Measurements from ENCODE around the gene ARGLU1. TPM values are rescaled to one million over a fixed set of nuclear protein-coding genes. Genes with fewer than 3 reads are reported as not detected.

The ARGLU1 gene
- total RNA-seq, 1 donor from 2014 or later: 122 TPM

DNA sequence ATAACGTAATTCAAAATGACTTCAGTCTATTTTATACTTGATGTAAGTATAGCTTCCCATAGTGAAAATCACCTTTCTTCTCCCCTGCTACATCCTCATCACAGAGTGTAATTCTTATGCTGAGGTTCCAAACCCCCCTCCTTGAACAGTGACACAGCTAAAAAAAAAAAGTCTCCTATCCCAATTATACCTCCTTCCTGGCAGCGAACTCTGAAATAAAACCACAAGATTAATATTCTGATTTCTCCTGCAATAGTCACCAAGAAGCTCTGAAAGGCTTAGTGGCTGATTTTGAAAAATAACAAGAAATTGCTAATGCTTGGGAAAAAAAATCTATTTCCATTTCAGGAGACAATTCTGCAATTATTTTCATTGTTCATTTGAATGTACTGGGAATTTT lies 68.8 kb downstream of the ARGLU1 start:
- ATAC-seq: no peak
- intact Hi-C loops (cut with DNase I): no loop called here
- no peak overlapping the region for H3K27ac ChIP-seq
- TF ChIP-seq, protein P1, sequence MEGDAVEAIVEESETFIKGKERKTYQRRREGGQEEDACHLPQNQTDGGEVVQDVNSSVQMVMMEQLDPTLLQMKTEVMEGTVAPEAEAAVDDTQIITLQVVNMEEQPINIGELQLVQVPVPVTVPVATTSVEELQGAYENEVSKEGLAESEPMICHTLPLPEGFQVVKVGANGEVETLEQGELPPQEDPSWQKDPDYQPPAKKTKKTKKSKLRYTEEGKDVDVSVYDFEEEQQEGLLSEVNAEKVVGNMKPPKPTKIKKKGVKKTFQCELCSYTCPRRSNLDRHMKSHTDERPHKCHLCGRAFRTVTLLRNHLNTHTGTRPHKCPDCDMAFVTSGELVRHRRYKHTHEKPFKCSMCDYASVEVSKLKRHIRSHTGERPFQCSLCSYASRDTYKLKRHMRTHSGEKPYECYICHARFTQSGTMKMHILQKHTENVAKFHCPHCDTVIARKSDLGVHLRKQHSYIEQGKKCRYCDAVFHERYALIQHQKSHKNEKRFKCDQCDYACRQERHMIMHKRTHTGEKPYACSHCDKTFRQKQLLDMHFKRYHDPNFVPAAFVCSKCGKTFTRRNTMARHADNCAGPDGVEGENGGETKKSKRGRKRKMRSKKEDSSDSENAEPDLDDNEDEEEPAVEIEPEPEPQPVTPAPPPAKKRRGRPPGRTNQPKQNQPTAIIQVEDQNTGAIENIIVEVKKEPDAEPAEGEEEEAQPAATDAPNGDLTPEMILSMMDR (IDR thresholded peaks at IDR 0.05): no peak
- peaks cover 14% of the 10 kb centered on the region for H3K4me1 ChIP-seq
- H3K9me3 ChIP-seq: no peaks in the 10 kb centered on the region
- no peaks in the 10 kb centered on the region for H3K27me3 ChIP-seq
- H3K36me3 ChIP-seq: peaks cover 6% of the 10 kb centered on the region
- no peak for DNase-seq
- no peak overlapping the region for H3K4me3 ChIP-seq

DNA sequence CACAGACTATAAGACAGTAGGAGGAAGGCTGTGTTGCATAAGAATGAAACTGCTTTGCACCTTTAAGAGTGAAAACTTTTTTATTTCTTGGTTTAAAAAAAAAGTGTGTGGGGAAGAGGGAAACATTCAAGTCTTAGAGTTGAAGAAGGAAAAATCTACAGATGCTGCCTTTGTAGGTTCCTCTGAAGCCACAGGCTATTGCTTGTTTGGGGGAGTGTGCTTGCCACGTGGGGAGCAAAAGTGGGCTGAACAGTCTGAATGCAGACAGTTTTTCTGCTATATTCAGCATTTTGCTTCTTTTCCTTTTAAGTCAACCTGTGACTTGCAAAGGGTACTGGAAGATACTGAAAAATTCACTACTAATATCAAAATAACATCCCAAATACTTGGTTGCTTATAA lies 69.4 kb downstream of the ARGLU1 start:
- Histone ChIP-seq H3K4me1 (peaks cover 14% of the 10 kb centered on the region), H3K27me3 (no peaks in the 10 kb centered on the region), H3K9me3 (no peaks in the 10 kb centered on the region), H3K36me3 (peaks cover 12% of the 10 kb centered on the region), H3K27ac (no peak overlapping the region), H3K4me3 (no peak overlapping the region)
- ATAC-seq (no peak), DNase-seq (no peak)
- TF ChIP-seq, protein P1 (IDR thresholded peaks at IDR 0.05): no peak
- intact Hi-C loops (cut with DNase I): no loop called here

DNA sequence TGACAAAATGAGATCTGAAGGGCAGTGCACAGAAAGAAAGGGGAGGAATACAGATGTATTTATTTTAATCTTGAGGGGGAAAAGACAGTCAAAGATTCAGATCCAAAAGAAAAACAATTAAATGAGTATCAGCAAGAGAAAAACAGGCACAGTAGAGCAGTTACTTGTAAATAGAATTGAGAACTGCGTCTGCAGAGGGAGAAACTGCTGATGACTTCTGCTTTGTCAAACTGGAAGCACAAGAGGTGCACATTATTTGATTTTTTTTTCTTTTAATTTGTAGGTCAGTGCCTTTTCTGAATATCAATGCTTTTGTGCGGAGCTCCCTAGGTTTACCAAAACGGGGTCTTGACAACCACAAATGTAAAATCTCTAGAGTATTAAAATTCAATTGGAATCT lies 69.8 kb downstream of the ARGLU1 start:
- Histone ChIP-seq H3K4me1 (peaks cover 11% of the 10 kb centered on the region), H3K27me3 (no peaks in the 10 kb centered on the region), H3K4me3 (no peak overlapping the region), H3K36me3 (peaks cover 14% of the 10 kb centered on the region), H3K27ac (no peak overlapping the region), H3K9me3 (no peaks in the 10 kb centered on the region)
- ATAC-seq (no peak), DNase-seq (no peak)
- TF ChIP-seq, protein P1 (IDR thresholded peaks at IDR 0.05): no peak
- intact Hi-C loops (cut with DNase I): no loop called here

DNA sequence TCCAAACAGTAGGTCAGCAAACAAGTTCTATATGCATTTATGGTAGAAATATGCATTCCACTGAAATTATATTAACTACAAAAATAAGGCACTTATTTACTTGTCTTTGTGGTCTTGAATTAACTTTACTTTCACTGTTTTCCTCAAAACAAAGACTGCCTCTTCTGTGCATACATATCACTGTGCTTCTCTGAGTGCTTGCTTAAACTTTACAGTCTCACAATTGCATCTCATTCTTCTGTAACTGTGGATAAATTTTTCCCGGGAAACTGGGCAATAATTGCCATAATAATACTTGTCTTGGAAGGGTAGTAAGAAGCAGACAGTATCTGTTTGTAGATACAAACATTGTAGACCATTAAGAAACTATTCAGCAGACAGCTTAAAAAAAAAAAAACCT lies 70.9 kb downstream of the ARGLU1 start:
- TF ChIP-seq, protein P1 (IDR thresholded peaks at IDR 0.05): no peak
- no peak overlapping the region for H3K4me3 ChIP-seq
- DNase-seq (no peak), ATAC-seq (no peak)
- H3K27me3 ChIP-seq: no peaks in the 10 kb centered on the region
- H3K9me3 ChIP-seq: no peaks in the 10 kb centered on the region
- intact Hi-C loops (cut with DNase I): no loop called here
- peaks cover 24% of the 10 kb centered on the region for H3K36me3 ChIP-seq
- no peak overlapping the region for H3K27ac ChIP-seq
- peaks cover 8% of the 10 kb centered on the region for H3K4me1 ChIP-seq

DNA sequence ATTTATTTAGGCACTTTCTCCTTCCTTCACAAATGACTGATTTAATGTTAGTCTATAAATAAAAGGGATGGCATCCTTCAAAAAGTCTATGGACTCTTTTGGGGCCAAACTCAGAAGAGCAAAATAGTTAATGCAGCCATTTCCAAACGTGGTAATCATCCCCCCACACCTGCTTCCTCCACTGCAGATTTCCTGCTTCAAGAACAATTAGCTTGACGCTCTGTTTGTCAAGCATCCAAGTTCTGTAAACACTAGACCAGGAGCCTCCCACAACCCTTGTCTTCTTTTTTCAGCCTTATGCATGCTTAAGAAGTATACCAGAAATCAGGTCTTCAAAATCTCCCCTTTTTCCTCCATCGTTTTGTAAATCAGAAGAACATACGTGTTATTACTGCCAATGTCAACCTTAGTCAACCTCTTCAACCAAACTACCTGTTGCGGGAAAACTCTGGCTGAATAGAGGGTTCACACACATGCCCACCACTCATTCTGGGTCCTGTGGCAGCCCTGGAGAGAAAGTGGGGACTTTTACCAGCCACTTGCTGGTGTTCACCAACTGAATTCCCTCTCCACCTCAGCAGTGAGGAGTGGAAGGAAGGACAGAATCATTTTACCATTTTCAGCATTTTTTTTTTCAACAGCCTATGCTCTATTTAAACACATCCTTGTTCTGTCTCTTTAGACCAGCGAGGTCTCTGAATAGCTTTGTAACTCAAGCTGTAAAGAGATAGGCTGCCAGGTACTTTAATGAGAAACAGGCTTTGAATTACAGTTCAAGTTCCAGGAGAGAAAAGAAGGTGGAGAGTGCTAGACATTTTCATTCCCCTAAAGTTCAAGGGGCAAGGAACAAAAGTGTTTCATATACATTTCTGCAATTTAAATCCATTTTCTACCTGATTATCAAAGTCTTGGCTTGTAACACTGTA lies 71.6 kb downstream of the ARGLU1 start:
- Histone ChIP-seq H3K9me3 (no peaks in the 10 kb centered on the region), H3K4me1 (peaks cover 11% of the 10 kb centered on the region), H3K36me3 (peaks cover 30% of the 10 kb centered on the region), H3K27me3 (no peaks in the 10 kb centered on the region), H3K27ac (peak overlapping the region; percentile 38), H3K4me3 (no peak overlapping the region)
- intact Hi-C loops (cut with DNase I): no loop called here
- no peak for DNase-seq
- peak; percentile 38 for ATAC-seq
- TF ChIP-seq, protein P1 (IDR thresholded peaks at IDR 0.05): no peak

All from upper lobe of right lung (tissue), 1 donor.